ENCODE measurements around the gene RAF1. TPM values are rescaled to one million over a fixed set of nuclear protein-coding genes. Genes with fewer than 3 reads are reported as not detected.

RAF1 gene
- total RNA-seq, 1 experiment from 2014 or later = 68.8 TPM

DNA sequence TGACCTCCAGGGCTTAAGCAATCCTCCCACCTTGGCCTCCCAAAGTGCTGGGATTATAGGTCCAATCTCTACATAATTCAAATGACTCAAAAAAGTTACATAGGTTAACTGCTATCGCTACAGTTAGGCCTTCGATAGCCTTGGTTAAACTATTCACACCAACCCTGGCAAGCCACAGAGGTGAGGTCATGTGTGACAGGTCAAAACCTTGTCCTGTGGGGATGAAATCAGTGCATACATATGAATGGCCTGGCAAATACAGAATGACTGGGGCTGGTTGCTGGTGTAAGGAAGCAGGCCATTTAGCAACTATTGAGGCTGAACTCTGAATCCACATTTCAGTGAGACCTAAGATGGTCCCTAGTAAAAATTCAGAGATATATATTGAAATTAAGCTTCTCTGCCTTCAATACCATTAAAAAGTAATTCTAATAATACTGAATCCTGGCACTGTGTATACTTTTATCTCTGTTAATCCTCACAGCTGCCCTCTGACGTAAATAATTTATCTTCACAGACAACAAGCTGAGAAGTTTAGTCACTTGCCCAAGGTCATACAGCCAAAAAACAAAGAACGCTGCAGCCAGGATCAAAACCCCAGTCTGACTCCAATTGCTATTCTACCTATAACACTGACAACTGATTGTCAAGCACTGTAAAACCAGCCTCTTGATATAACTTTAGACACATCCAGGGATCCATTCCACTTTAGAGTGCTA is 71.8 kb downstream of the RAF1 start:
- Histone ChIP-seq H3K9me3 (ENCODE audit: control insufficient read depth, insufficient read depth, low read depth, low read length) (no peaks in the 10 kb centered on the region), H3K36me3 (ENCODE audit: control insufficient read depth, insufficient read depth, low read length) (peaks cover 4% of the 10 kb centered on the region), H3K27me3 (ENCODE audit: control insufficient read depth, insufficient read depth, low read length) (no peaks in the 10 kb centered on the region), H3K4me3 (ENCODE audit: low read depth in 2 of 2, low read length in 2 of 2) (no peak overlapping the region), H3K4me1 (ENCODE audit: control insufficient read depth, insufficient read depth, low read length) (no peaks in the 10 kb centered on the region), H3K27ac (ENCODE audit: low read length) (no peak overlapping the region)
- BruUV-seq (replicated peaks) = no TSS peak
- ChIA-PET POLR2A (no interaction called here), CTCF (no interaction called here)
- ATAC-seq (no peak), DNase-seq (ENCODE audit: low read depth, low spot score) (no peak)
- in situ Hi-C loops (cut with HindIII; ENCODE audit: low pct_unique_long_range_greater_than_20kb, low sequenced_read_pairs) = no loop called here
- intact Hi-C loops (cut with micrococcal nuclease; ENCODE audit: unreplicated experiment) = no loop called here
- TF ChIP-seq TCF7L2 (IDR thresholded peaks at IDR 0.05; ENCODE audit: low read depth, low read length) (no peak), SIN3A (IDR thresholded peaks at IDR 0.05; ENCODE audit: borderline replicate concordance, insufficient read depth, low read depth, low read length) (no peak), POLR2AphosphoS5 (IDR thresholded peaks at IDR 0.05; ENCODE audit: low read depth, low read length) (no peak)
- TF ChIP-seq, protein P1, sequence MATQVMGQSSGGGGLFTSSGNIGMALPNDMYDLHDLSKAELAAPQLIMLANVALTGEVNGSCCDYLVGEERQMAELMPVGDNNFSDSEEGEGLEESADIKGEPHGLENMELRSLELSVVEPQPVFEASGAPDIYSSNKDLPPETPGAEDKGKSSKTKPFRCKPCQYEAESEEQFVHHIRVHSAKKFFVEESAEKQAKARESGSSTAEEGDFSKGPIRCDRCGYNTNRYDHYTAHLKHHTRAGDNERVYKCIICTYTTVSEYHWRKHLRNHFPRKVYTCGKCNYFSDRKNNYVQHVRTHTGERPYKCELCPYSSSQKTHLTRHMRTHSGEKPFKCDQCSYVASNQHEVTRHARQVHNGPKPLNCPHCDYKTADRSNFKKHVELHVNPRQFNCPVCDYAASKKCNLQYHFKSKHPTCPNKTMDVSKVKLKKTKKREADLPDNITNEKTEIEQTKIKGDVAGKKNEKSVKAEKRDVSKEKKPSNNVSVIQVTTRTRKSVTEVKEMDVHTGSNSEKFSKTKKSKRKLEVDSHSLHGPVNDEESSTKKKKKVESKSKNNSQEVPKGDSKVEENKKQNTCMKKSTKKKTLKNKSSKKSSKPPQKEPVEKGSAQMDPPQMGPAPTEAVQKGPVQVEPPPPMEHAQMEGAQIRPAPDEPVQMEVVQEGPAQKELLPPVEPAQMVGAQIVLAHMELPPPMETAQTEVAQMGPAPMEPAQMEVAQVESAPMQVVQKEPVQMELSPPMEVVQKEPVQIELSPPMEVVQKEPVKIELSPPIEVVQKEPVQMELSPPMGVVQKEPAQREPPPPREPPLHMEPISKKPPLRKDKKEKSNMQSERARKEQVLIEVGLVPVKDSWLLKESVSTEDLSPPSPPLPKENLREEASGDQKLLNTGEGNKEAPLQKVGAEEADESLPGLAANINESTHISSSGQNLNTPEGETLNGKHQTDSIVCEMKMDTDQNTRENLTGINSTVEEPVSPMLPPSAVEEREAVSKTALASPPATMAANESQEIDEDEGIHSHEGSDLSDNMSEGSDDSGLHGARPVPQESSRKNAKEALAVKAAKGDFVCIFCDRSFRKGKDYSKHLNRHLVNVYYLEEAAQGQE (IDR thresholded peaks at IDR 0.05; ENCODE audit: insufficient read depth in 1 of 2, low read depth in 2 of 2, low read length in 1 of 2) = no peak

DNA sequence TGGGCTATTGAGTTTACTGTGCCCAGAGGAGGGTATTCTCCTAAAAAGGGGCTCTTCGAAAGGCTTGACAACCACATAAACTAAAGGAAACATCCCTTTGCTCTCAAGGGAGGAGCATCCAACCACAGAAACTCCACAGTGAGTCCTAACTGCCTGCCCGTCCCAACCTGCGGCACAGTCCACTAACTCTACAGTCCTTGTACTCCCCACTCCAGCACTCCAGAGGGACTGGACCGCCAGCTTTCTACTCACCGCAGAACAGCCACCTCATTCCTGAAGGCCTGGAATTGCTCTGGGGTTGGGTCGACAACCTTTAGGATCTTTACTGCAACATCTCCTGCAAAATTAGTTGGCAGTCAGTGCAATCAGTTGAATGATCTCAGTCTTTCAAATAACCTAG is 72.5 kb downstream of the RAF1 start:
- BruUV-seq (replicated peaks) = no TSS peak

More for the DNA sequence above, 72.5 kb downstream of the RAF1 start:
- Histone ChIP-seq H3K27me3 (ENCODE audit: control insufficient read depth, insufficient read depth, low read length) (no peaks in the 10 kb centered on the region), H3K4me3 (ENCODE audit: low read depth in 2 of 2, low read length in 2 of 2) (no peak overlapping the region), H3K36me3 (ENCODE audit: control insufficient read depth, insufficient read depth, low read length) (peaks cover 5% of the 10 kb centered on the region), H3K4me1 (ENCODE audit: control insufficient read depth, insufficient read depth, low read length) (no peaks in the 10 kb centered on the region), H3K27ac (ENCODE audit: low read length) (no peak overlapping the region), H3K9me3 (ENCODE audit: control insufficient read depth, insufficient read depth, low read depth, low read length) (no peaks in the 10 kb centered on the region)
- no peak for ATAC-seq
- TF ChIP-seq, protein P1 (IDR thresholded peaks at IDR 0.05; ENCODE audit: insufficient read depth in 1 of 2, low read depth in 2 of 2, low read length in 1 of 2) = no peak
- no peak for TF ChIP-seq SIN3A (IDR thresholded peaks at IDR 0.05; ENCODE audit: borderline replicate concordance, insufficient read depth, low read depth, low read length)
- TF ChIP-seq, protein P2, sequence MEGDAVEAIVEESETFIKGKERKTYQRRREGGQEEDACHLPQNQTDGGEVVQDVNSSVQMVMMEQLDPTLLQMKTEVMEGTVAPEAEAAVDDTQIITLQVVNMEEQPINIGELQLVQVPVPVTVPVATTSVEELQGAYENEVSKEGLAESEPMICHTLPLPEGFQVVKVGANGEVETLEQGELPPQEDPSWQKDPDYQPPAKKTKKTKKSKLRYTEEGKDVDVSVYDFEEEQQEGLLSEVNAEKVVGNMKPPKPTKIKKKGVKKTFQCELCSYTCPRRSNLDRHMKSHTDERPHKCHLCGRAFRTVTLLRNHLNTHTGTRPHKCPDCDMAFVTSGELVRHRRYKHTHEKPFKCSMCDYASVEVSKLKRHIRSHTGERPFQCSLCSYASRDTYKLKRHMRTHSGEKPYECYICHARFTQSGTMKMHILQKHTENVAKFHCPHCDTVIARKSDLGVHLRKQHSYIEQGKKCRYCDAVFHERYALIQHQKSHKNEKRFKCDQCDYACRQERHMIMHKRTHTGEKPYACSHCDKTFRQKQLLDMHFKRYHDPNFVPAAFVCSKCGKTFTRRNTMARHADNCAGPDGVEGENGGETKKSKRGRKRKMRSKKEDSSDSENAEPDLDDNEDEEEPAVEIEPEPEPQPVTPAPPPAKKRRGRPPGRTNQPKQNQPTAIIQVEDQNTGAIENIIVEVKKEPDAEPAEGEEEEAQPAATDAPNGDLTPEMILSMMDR (IDR thresholded peaks at IDR 0.05) = no peak
- TF ChIP-seq TCF7L2 (IDR thresholded peaks at IDR 0.05; ENCODE audit: low read depth, low read length) = no peak
- in situ Hi-C loops (cut with HindIII; ENCODE audit: low pct_unique_long_range_greater_than_20kb, low sequenced_read_pairs) (no loop called here), intact Hi-C loops (cut with micrococcal nuclease; ENCODE audit: unreplicated experiment) (no loop called here)
- ChIA-PET POLR2A (interaction anchor here (0.7 kb wide), 1 partner anchor 99 kb away, joined by 3 read pairs; no protein-coding TSS in a partner anchor), CTCF (no interaction called here)
- DNase-seq (ENCODE audit: low read depth, low spot score) = no peak
